HEK293 (cell line): ENCODE results near the gene FOXO1.
A peak's percentile ranks its signal among the peaks of the same experiment; 100 is the strongest.

Source experiments
- CTCF ChIA-PET: fragments of 350-600 bp; formaldehyde crosslinking; extraction: SDS; loops from one replicate; lab custom pipeline; 2021; ENCODE audit warnings: antibody characterized with exemption; lab: Yijun Ruan, JAX
- POLR2A ChIA-PET: fragments of 300-600 bp; formaldehyde crosslinking; extraction: SDS; loops from one replicate; lab custom pipeline; 2020; ENCODE audit warnings: antibody characterized with exemption, inconsistent platforms; lab: Yijun Ruan, JAX
- H3K27ac ChIP-seq: fragments of 200-500 bp; sonication (Bioruptor generic); 2 replicates; pipeline ENCODE4 v1.5.1; 2014; ENCODE audit warnings: low read depth, low read length, control low read depth, inconsistent platforms; ENCODE audit errors: extremely low read depth
- H3K36me3 ChIP-seq, 2 experiments: fragments of 200-500 bp in 1 of 2; sonication (Bioruptor generic) in 1 of 2; 1 replicate in 1 of 2; 2 replicates in 1 of 2; pipeline ENCODE4 v1.5.1; 2014 to 2017; ENCODE audit warnings: inconsistent platforms in 2 of 2, low read length in 2 of 2; ENCODE audit not compliant: control insufficient read depth in 2 of 2, insufficient read depth in 1 of 2
- H3K4me1 ChIP-seq: fragments of 200-500 bp; sonication (Bioruptor generic); 2 replicates; pipeline ENCODE4 v1.5.1; 2014; ENCODE audit warnings: mild to moderate bottlenecking, low read length, inconsistent platforms; ENCODE audit not compliant: control insufficient read depth, insufficient read depth
- H3K4me3 ChIP-seq: 2 replicates; pipeline ENCODE4 v1.5.1; 2011; ENCODE audit warnings: low read depth, mild to moderate bottlenecking, control low read depth, low read length, moderate library complexity
- H3K9me3 ChIP-seq: fragments of 200-500 bp; sonication (Bioruptor generic); 2 replicates; pipeline ENCODE4 v1.5.1; 2014; ENCODE audit warnings: low read depth, low read length, inconsistent platforms; ENCODE audit not compliant: control insufficient read depth, insufficient read depth
- FEZF1 ChIP-seq: fragments of 450-650 bp; formaldehyde crosslinking; IDR thresholded peaks from 2 replicates; pipeline ENCODE4 v1.5.1; 2016; ENCODE audit warnings: missing biosample characterization, missing genetic modification characterization
- GFI1B ChIP-seq: fragments of 450-650 bp; formaldehyde crosslinking; IDR thresholded peaks from 2 replicates; pipeline ENCODE4 v1.5.1; 2016; ENCODE audit warnings: missing biosample characterization, missing genetic modification characterization
- HOXC10 ChIP-seq: sonication (generic); formaldehyde crosslinking; IDR thresholded peaks from 2 replicates; pipeline ENCODE4 v1.8.1; 2023; ENCODE audit warnings: mild to moderate bottlenecking, missing genetic modification reagents
- MYNN ChIP-seq: fragments of 450-650 bp; formaldehyde crosslinking; IDR thresholded peaks from 2 replicates; pipeline ENCODE4 v1.5.1; 2016; ENCODE audit warnings: missing biosample characterization, missing genetic modification characterization, borderline replicate concordance
- ZNF132 ChIP-seq: fragments of 450-650 bp; formaldehyde crosslinking; IDR thresholded peaks from 2 replicates; pipeline ENCODE4 v1.5.1; 2017; ENCODE audit warnings: missing biosample characterization, missing genetic modification characterization, borderline replicate concordance
- ZNF184 ChIP-seq: fragments of 450-650 bp; IDR thresholded peaks from 2 replicates; pipeline ENCODE4 v1.5.1; 2018; ENCODE audit warnings: missing biosample characterization, mild to moderate bottlenecking, missing genetic modification characterization
- ZNF223 ChIP-seq: fragments of 450-650 bp; formaldehyde crosslinking; IDR thresholded peaks from 2 replicates; pipeline ENCODE4 v1.5.1; 2016; ENCODE audit warnings: missing biosample characterization, missing genetic modification characterization
- ZNF350 ChIP-seq: fragments of 450-650 bp; formaldehyde crosslinking; IDR thresholded peaks from 2 replicates; pipeline ENCODE4 v1.5.0; 2017; ENCODE audit warnings: missing biosample characterization, mild to moderate bottlenecking, missing genetic modification characterization
- ZNF514 ChIP-seq: fragments of 450-650 bp; formaldehyde crosslinking; IDR thresholded peaks from 2 replicates; pipeline ENCODE4 v1.5.1; 2016; ENCODE audit warnings: missing biosample characterization, missing genetic modification characterization
- ZNF548 ChIP-seq: fragments of 450-650 bp; formaldehyde crosslinking; IDR thresholded peaks from 2 replicates; pipeline ENCODE4 v1.5.1; 2016; ENCODE audit warnings: missing biosample characterization, missing genetic modification characterization
- ZNF558 ChIP-seq: fragments of 450-650 bp; formaldehyde crosslinking; IDR thresholded peaks from 2 replicates; pipeline ENCODE4 v1.5.1; 2016; ENCODE audit warnings: missing biosample characterization, missing genetic modification characterization
- ZNF600 ChIP-seq: fragments of 450-650 bp; formaldehyde crosslinking; IDR thresholded peaks from 2 replicates; pipeline ENCODE4 v1.5.1; 2016; ENCODE audit warnings: missing biosample characterization, missing genetic modification characterization
- ZNF701 ChIP-seq: fragments of 450-650 bp; formaldehyde crosslinking; IDR thresholded peaks from 2 replicates; pipeline ENCODE4 v1.5.1; 2016; ENCODE audit warnings: missing biosample characterization, missing genetic modification characterization
- ZNF776 ChIP-seq: fragments of 450-650 bp; formaldehyde crosslinking; IDR thresholded peaks from 2 replicates; pipeline ENCODE4 v1.5.0; 2017; ENCODE audit warnings: missing biosample characterization, missing genetic modification characterization, borderline replicate concordance
- ZSCAN23 ChIP-seq: fragments of 450-650 bp; formaldehyde crosslinking; IDR thresholded peaks from 2 replicates; pipeline ENCODE4 v1.5.1; 2016; ENCODE audit warnings: missing biosample characterization, missing genetic modification characterization
- TF ChIP-seq, protein P1 (sequence below): fragments of 450-650 bp; formaldehyde crosslinking; IDR thresholded peaks from 2 replicates; pipeline ENCODE4 v1.5.1; 2016; ENCODE audit warnings: missing biosample characterization, missing genetic modification characterization, borderline replicate concordance
- TF ChIP-seq, protein P2 (sequence below): fragments of 450-650 bp; formaldehyde crosslinking; IDR thresholded peaks from 2 replicates; pipeline ENCODE4 v1.5.1; 2016; ENCODE audit warnings: missing biosample characterization, missing genetic modification characterization
- TF ChIP-seq, protein P3 (sequence below): fragments of 450-650 bp; formaldehyde crosslinking; IDR thresholded peaks from 2 replicates; pipeline ENCODE4 v1.5.1; 2016; ENCODE audit warnings: missing biosample characterization, missing genetic modification characterization
- TF ChIP-seq, protein P4 (sequence below): fragments of 450-650 bp; formaldehyde crosslinking; IDR thresholded peaks from 2 replicates; pipeline ENCODE4 v1.5.0; 2017; ENCODE audit warnings: missing biosample characterization, missing genetic modification characterization, borderline replicate concordance
- TF ChIP-seq, protein P5 (sequence below): fragments of 450-650 bp; formaldehyde crosslinking; IDR thresholded peaks from 2 replicates; pipeline ENCODE4 v1.5.1; 2016; ENCODE audit warnings: missing biosample characterization, missing genetic modification characterization
- TF ChIP-seq, protein P6 (sequence below): fragments of 450-650 bp; formaldehyde crosslinking; IDR thresholded peaks from 2 replicates; pipeline ENCODE4 v1.5.1; 2016; ENCODE audit warnings: missing biosample characterization, missing genetic modification characterization
- TF ChIP-seq, protein P7 (sequence below): fragments of 450-650 bp; formaldehyde crosslinking; IDR thresholded peaks from 2 replicates; pipeline ENCODE4 v1.5.1; 2016; ENCODE audit warnings: missing biosample characterization, missing genetic modification characterization

FOXO1 gene

DNA sequence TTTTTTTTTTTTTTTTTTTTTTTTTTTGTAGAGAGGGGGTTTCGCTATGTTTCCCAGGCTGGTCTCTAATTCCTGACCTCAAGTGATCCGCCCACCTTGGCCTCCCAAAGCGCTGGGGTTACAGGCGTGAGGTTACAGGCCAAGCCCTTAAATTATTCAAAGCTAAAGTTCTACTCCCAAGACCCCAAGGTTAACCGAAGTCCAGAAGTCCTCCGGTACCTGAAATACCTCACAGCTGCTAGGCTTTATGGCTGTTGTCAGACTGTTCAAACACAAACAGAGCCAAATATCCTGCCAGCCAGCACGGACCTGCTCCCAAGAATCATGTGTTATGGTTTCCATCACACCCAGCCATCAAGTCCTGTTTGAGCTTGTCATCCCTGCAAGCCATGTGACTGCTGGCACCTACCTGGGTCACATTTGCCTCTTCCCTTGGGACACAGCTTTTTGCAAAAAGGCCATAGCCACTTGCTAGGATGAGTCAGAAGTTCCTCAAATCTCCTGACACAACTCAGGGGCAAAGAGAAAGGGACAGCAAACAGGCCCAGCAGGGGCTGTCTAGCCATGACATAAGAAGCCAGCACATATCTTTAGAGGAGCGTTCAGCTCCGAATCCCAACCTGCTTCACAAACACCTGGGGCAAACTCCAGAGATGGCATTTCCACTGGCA lies 129.9 kb downstream of the FOXO1 start:
- H3K4me3 ChIP-seq, result no peak overlapping the region
- H3K36me3 ChIP-seq, result no peaks in the 10 kb centered on the region
- peak; percentile 54 for TF ChIP-seq ZNF600
- 0 out of 2 replicates have a peak, but pooled peaks have one; percentile 9 for TF ChIP-seq ZNF184 (tag by site-specific recombination)
- 0 out of 2 replicates have a peak, but pooled peaks have one; percentile 21 for TF ChIP-seq ZNF223 (tag by site-specific recombination)
- TF ChIP-seq ZNF776 (tag by site-specific recombination), result no peak
- TF ChIP-seq ZSCAN23 (tag by site-specific recombination), result no peak
- TF ChIP-seq, protein P1, sequence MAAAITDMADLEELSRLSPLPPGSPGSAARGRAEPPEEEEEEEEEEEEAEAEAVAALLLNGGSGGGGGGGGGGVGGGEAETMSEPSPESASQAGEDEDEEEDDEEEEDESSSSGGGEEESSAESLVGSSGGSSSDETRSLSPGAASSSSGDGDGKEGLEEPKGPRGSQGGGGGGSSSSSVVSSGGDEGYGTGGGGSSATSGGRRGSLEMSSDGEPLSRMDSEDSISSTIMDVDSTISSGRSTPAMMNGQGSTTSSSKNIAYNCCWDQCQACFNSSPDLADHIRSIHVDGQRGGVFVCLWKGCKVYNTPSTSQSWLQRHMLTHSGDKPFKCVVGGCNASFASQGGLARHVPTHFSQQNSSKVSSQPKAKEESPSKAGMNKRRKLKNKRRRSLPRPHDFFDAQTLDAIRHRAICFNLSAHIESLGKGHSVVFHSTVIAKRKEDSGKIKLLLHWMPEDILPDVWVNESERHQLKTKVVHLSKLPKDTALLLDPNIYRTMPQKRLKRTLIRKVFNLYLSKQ (tag by site-specific recombination), result no peak
- TF ChIP-seq, protein P2, sequence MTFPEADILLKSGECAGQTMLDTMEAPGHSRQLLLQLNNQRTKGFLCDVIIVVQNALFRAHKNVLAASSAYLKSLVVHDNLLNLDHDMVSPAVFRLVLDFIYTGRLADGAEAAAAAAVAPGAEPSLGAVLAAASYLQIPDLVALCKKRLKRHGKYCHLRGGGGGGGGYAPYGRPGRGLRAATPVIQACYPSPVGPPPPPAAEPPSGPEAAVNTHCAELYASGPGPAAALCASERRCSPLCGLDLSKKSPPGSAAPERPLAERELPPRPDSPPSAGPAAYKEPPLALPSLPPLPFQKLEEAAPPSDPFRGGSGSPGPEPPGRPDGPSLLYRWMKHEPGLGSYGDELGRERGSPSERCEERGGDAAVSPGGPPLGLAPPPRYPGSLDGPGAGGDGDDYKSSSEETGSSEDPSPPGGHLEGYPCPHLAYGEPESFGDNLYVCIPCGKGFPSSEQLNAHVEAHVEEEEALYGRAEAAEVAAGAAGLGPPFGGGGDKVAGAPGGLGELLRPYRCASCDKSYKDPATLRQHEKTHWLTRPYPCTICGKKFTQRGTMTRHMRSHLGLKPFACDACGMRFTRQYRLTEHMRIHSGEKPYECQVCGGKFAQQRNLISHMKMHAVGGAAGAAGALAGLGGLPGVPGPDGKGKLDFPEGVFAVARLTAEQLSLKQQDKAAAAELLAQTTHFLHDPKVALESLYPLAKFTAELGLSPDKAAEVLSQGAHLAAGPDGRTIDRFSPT (tag by site-specific recombination), result peak; percentile 66
- peak; percentile 66 for TF ChIP-seq FEZF1 (tag by site-specific recombination)
- ChIA-PET CTCF (no interaction called here), POLR2A (no interaction called here)
- H3K4me1 ChIP-seq, result no peaks in the 10 kb centered on the region
- H3K27ac ChIP-seq, result no peak overlapping the region
- no peaks in the 10 kb centered on the region for H3K9me3 ChIP-seq

DNA sequence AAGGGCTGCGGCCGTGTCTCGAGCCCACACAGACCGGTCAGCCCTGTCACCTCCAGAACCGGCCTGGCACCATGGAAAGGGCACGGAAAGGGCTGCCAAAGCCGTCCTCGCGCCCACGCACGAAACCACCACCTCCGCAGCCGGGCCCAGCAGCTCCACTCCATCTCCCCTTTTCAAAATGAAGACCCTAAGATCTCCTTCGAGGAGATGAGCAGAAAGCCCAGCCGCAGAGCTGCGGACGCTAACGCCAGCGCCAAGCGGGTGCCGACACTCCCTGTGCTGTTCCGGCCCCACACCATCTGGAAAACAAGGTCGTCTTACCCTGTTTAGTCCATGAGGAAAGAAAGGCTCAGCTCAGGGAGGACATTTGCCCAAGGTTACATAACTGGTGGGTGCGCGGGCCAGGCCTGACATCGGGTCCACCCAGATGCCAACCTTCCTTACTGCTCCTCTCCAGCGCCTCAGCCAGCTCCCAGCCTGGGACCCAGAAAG lies 131.1 kb downstream of the FOXO1 start:
- no peak overlapping the region for H3K27ac ChIP-seq
- TF ChIP-seq ZNF701 (tag by site-specific recombination) (no peak), FEZF1 (tag by site-specific recombination) (no peak), MYNN (no peak), ZNF548 (tag by site-specific recombination) (no peak), HOXC10 (CRISPR knock-in tag) (no peak), ZNF558 (tag by site-specific recombination) (no peak), ZNF350 (tag by site-specific recombination) (no peak), GFI1B (tag by site-specific recombination) (no peak), ZNF132 (tag by site-specific recombination) (no peak), ZNF514 (tag by site-specific recombination) (no peak)
- TF ChIP-seq, protein P3, sequence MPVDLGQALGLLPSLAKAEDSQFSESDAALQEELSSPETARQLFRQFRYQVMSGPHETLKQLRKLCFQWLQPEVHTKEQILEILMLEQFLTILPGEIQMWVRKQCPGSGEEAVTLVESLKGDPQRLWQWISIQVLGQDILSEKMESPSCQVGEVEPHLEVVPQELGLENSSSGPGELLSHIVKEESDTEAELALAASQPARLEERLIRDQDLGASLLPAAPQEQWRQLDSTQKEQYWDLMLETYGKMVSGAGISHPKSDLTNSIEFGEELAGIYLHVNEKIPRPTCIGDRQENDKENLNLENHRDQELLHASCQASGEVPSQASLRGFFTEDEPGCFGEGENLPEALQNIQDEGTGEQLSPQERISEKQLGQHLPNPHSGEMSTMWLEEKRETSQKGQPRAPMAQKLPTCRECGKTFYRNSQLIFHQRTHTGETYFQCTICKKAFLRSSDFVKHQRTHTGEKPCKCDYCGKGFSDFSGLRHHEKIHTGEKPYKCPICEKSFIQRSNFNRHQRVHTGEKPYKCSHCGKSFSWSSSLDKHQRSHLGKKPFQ (tag by site-specific recombination), result no peak
- TF ChIP-seq, protein P4, sequence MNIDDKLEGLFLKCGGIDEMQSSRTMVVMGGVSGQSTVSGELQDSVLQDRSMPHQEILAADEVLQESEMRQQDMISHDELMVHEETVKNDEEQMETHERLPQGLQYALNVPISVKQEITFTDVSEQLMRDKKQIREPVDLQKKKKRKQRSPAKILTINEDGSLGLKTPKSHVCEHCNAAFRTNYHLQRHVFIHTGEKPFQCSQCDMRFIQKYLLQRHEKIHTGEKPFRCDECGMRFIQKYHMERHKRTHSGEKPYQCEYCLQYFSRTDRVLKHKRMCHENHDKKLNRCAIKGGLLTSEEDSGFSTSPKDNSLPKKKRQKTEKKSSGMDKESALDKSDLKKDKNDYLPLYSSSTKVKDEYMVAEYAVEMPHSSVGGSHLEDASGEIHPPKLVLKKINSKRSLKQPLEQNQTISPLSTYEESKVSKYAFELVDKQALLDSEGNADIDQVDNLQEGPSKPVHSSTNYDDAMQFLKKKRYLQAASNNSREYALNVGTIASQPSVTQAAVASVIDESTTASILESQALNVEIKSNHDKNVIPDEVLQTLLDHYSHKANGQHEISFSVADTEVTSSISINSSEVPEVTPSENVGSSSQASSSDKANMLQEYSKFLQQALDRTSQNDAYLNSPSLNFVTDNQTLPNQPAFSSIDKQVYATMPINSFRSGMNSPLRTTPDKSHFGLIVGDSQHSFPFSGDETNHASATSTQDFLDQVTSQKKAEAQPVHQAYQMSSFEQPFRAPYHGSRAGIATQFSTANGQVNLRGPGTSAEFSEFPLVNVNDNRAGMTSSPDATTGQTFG (tag by site-specific recombination), result no peak
- TF ChIP-seq, protein P5, sequence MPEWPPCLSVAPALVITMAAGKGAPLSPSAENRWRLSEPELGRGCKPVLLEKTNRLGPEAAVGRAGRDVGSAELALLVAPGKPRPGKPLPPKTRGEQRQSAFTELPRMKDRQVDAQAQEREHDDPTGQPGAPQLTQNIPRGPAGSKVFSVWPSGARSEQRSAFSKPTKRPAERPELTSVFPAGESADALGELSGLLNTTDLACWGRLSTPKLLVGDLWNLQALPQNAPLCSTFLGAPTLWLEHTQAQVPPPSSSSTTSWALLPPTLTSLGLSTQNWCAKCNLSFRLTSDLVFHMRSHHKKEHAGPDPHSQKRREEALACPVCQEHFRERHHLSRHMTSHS, result no peak
- TF ChIP-seq, protein P6, sequence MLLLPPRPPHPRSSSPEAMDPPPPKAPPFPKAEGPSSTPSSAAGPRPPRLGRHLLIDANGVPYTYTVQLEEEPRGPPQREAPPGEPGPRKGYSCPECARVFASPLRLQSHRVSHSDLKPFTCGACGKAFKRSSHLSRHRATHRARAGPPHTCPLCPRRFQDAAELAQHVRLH (tag by site-specific recombination), result no peak
- TF ChIP-seq, protein P7, sequence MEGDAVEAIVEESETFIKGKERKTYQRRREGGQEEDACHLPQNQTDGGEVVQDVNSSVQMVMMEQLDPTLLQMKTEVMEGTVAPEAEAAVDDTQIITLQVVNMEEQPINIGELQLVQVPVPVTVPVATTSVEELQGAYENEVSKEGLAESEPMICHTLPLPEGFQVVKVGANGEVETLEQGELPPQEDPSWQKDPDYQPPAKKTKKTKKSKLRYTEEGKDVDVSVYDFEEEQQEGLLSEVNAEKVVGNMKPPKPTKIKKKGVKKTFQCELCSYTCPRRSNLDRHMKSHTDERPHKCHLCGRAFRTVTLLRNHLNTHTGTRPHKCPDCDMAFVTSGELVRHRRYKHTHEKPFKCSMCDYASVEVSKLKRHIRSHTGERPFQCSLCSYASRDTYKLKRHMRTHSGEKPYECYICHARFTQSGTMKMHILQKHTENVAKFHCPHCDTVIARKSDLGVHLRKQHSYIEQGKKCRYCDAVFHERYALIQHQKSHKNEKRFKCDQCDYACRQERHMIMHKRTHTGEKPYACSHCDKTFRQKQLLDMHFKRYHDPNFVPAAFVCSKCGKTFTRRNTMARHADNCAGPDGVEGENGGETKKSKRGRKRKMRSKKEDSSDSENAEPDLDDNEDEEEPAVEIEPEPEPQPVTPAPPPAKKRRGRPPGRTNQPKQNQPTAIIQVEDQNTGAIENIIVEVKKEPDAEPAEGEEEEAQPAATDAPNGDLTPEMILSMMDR, result no peak
- no peaks in the 10 kb centered on the region for H3K36me3 ChIP-seq
- no peak overlapping the region for H3K4me3 ChIP-seq
- POLR2A ChIA-PET, result no interaction called here
- H3K4me1 ChIP-seq, result no peaks in the 10 kb centered on the region
- CTCF ChIA-PET, result interaction anchor here (0.6 to 0.7 kb wide), 2 partner anchors 13 to 474 kb away, joined by 3 read pairs; no protein-coding TSS in a partner anchor
- H3K9me3 ChIP-seq, result no peaks in the 10 kb centered on the region
